Measurements from ENCODE around the gene SLC6A5. TPM values are rescaled to one million over a fixed set of nuclear protein-coding genes. Genes with fewer than 3 reads are reported as not detected.

Gene SLC6A5
- total RNA-seq, 4 donors from 2014 or later: not detected

DNA sequence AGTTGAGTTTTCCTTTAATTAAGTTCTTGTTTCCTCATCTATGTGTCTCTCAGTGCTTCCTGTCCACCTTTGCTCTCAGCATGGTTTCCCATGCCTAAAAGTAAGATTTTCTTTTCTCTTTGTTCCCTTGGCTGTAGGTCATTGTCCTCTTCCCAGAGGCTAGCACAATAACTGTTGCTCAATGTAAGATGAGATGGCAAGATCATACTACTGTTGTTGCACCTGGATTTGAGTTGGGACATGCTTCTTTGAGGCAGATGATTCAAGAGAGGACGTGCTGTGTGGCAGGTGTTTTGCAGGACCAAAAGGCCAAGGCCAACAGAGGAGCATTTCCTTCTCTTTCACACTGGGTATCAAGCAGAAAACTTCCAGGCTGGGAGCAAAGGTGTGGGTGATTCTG is 58.7 kb downstream of the SLC6A5 start:
- Histone ChIP-seq H3K9me3 (no peaks in the 10 kb centered on the region), H3K36me3 (no peaks in the 10 kb centered on the region), H3K4me3 (no peak overlapping the region), H3K4me1 (no peaks in the 10 kb centered on the region), H3K27me3 (no peaks in the 10 kb centered on the region), H3K27ac (no peak overlapping the region)
- WGBS, 2 donors (ENCODE audit: low coverage in 1 of 2): 38% methylated on average over 1 of the region's 1 CpG; no CpG with 5 or more reads in 1 of the 2 donors
- no peak for TF ChIP-seq POLR2AphosphoS5 (IDR thresholded peaks at IDR 0.05)
- TF ChIP-seq, protein P1, sequence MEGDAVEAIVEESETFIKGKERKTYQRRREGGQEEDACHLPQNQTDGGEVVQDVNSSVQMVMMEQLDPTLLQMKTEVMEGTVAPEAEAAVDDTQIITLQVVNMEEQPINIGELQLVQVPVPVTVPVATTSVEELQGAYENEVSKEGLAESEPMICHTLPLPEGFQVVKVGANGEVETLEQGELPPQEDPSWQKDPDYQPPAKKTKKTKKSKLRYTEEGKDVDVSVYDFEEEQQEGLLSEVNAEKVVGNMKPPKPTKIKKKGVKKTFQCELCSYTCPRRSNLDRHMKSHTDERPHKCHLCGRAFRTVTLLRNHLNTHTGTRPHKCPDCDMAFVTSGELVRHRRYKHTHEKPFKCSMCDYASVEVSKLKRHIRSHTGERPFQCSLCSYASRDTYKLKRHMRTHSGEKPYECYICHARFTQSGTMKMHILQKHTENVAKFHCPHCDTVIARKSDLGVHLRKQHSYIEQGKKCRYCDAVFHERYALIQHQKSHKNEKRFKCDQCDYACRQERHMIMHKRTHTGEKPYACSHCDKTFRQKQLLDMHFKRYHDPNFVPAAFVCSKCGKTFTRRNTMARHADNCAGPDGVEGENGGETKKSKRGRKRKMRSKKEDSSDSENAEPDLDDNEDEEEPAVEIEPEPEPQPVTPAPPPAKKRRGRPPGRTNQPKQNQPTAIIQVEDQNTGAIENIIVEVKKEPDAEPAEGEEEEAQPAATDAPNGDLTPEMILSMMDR (IDR thresholded peaks at IDR 0.05): no peak
- no peak for TF ChIP-seq EP300 (IDR thresholded peaks at IDR 0.05; ENCODE audit: low read depth)
- no peak for TF ChIP-seq POLR2A (IDR thresholded peaks at IDR 0.05)
- no peak for DNase-seq
- intact Hi-C loops (cut with DNase I; ENCODE audit: low total_unique reads) (no loop called here), in situ Hi-C loops (cut with MboI; ENCODE audit: low pct_ligation_motif_present in 1 of 4, low pct_unique_long_range_greater_than_20kb in 1 of 4, low sequenced_read_pairs in 3 of 4) (loop anchor here in 1 of 4 donors (25.0 kb wide), 1 partner anchor 854 kb away; no protein-coding TSS in a partner anchor)

- DNase-seq: no peak
- Histone ChIP-seq H3K36me3 (no peaks in the 10 kb centered on the region), H3K9me3 (no peaks in the 10 kb centered on the region), H3K27me3 (peaks cover 4% of the 10 kb centered on the region), H3K27ac (no peak overlapping the region), H3K4me1 (no peaks in the 10 kb centered on the region), H3K4me3 (no peak overlapping the region)
- TF ChIP-seq POLR2A (IDR thresholded peaks at IDR 0.05) (no peak), EP300 (IDR thresholded peaks at IDR 0.05; ENCODE audit: low read depth) (no peak), POLR2AphosphoS5 (IDR thresholded peaks at IDR 0.05) (no peak)
- TF ChIP-seq, protein P1 (IDR thresholded peaks at IDR 0.05): no peak
- in situ Hi-C loops (cut with MboI; ENCODE audit: low pct_ligation_motif_present in 1 of 4, low pct_unique_long_range_greater_than_20kb in 1 of 4, low sequenced_read_pairs in 3 of 4): loop anchor here in 1 of 4 donors (25.0 kb wide), 1 partner anchor 851 kb away; no protein-coding TSS in a partner anchor
- intact Hi-C loops (cut with DNase I; ENCODE audit: low total_unique reads): no loop called here
- 42% methylated on average over 3 of the region's 3 CpGs; no CpG with 5 or more reads in 1 of the 2 donors for WGBS, 2 donors (ENCODE audit: low coverage in 1 of 2)
These were observed 62.0 kb downstream of the SLC6A5 start for GRCh38 chr11:20661445-20661844.

DNA sequence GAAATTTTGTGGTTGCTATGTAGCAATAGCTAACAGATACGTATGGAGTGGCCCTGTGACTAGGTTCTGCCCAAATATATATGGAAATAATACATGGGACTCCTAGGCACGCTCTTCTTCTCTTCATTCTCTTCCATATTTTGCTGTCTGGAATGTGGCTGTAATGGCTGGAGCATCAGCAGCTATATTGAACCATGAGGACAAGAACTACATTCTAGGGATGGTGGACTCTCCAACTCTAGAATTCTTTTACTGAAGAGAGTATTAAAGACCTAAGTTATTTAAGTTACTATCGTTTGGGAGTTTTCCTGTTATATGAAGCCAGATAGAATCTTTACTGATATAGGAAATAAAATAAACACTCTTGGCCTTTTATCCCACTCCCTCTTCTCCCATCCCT is 62.4 kb downstream of the SLC6A5 start:
- no peaks in the 10 kb centered on the region for H3K4me1 ChIP-seq
- no peak for DNase-seq
- WGBS, 2 donors (ENCODE audit: low coverage in 1 of 2): 81 to 94% methylated on average over 2 to 3 of the region's 3 CpGs
- in situ Hi-C loops (cut with MboI; ENCODE audit: low pct_ligation_motif_present in 1 of 4, low pct_unique_long_range_greater_than_20kb in 1 of 4, low sequenced_read_pairs in 3 of 4): loop anchor here in 1 of 4 donors (25.0 kb wide), 1 partner anchor 850 kb away; no protein-coding TSS in a partner anchor
- H3K36me3 ChIP-seq: no peaks in the 10 kb centered on the region
- no peak overlapping the region for H3K27ac ChIP-seq
- H3K9me3 ChIP-seq: no peaks in the 10 kb centered on the region
- TF ChIP-seq, protein P1 (IDR thresholded peaks at IDR 0.05): no peak
- TF ChIP-seq POLR2AphosphoS5 (IDR thresholded peaks at IDR 0.05) (no peak), EP300 (IDR thresholded peaks at IDR 0.05; ENCODE audit: low read depth) (no peak), POLR2A (IDR thresholded peaks at IDR 0.05) (no peak)
- H3K27me3 ChIP-seq: peaks cover 8% of the 10 kb centered on the region
- no peak overlapping the region for H3K4me3 ChIP-seq
- intact Hi-C loops (cut with DNase I; ENCODE audit: low total_unique reads): no loop called here

DNA sequence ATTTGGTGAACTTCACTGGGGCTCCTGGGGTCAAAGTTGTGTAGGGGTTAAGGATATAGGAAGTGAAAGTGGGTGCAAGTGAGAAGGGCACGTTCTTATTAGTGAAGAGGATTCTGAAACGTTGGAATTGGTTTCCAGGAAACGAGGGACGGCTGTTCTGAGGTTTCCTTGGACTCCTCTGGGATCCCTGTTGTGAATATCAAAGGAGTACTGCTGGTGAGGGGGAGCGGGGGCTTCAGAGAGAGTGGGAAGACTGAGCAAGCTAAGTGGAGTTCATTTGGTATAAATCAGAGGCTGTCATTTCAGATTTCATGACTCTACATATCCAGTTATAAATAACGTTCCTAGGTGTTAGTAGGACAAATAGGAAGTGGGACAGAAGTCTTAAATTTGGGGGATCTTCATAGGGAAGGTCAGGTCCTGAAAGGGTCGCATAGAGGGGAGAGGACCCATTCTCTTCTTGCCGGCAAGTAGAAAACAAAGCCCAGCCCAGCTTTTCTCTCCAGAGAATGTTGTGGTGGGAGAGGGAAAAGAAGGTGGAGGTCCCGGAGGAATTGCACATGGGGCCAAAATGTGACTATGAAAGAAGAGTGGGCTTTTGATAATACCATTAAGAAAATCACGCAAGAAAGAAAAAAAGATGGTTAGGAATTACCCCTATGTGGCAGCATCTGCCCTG is 68.9 kb downstream of the SLC6A5 start:
- no peak for DNase-seq
- no peak overlapping the region for H3K27ac ChIP-seq
- H3K4me1 ChIP-seq: peaks cover 0 to 8% (median 6%) of the 10 kb centered on the region in 4 donors
- no peaks in the 10 kb centered on the region for H3K9me3 ChIP-seq
- intact Hi-C loops (cut with DNase I; ENCODE audit: low total_unique reads): no loop called here
- TF ChIP-seq, protein P1 (IDR thresholded peaks at IDR 0.05): no peak
- TF ChIP-seq EP300 (IDR thresholded peaks at IDR 0.05; ENCODE audit: low read depth) (no peak), POLR2AphosphoS5 (IDR thresholded peaks at IDR 0.05) (no peak), POLR2A (IDR thresholded peaks at IDR 0.05) (no peak)
- in situ Hi-C loops (cut with MboI; ENCODE audit: low pct_ligation_motif_present in 1 of 4, low pct_unique_long_range_greater_than_20kb in 1 of 4, low sequenced_read_pairs in 3 of 4): loop anchor here in 1 of 4 donors (25.0 kb wide), 1 partner anchor 844 kb away; no protein-coding TSS in a partner anchor
- peaks cover 65% of the 10 kb centered on the region for H3K27me3 ChIP-seq
- H3K36me3 ChIP-seq: no peaks in the 10 kb centered on the region
- H3K4me3 ChIP-seq: no peak overlapping the region
- WGBS, 2 donors (ENCODE audit: low coverage in 1 of 2): 6 to 16% methylated on average over 10 of the region's 10 CpGs
